ENCODE measurements around the gene PLCB1. TPM values are rescaled to one million over a fixed set of nuclear protein-coding genes. Genes with fewer than 3 reads are reported as not detected.
"Not testable (repeated sequence)": the region's sequence is repeated elsewhere in the genome, so short reads cannot be mapped to it uniquely, and the experiment has no call there.

PLCB1 gene
- total and polyA plus RNA-seq, 3 experiments from 2014 or later = 8.5 to 9.9 (median 8.8) TPM

GRCh38 chr20:8808202-8808535 lies 676.1 kb downstream of the PLCB1 start:
- no peaks in the 10 kb centered on the region for H3K9me3 Mint-ChIP-seq

GRCh38 chr20:8809107-8809953 lies 677.3 kb downstream of the PLCB1 start:
- Histone ChIP-seq H3K27me3 (ENCODE audit: insufficient read depth, low read length, poor library complexity, severe bottlenecking) (no peaks in the 10 kb centered on the region), H3K9me3 (ENCODE audit: low read length) (no peaks in the 10 kb centered on the region), H3K36me3 (ENCODE audit: insufficient read depth, low read length) (no peaks in the 10 kb centered on the region), H3K4me1 (ENCODE audit: insufficient read depth, low read length) (no peaks in the 10 kb centered on the region), H3K4me3 (ENCODE audit: low read length) (no peak overlapping the region), H3K27ac (ENCODE audit: low read depth, low read length) (no peak overlapping the region)
- CTCF ChIA-PET = no interaction called here
- no peaks in the 10 kb centered on the region for H3K9me3 Mint-ChIP-seq
- H3K4me1 Mint-ChIP-seq = no peaks in the 10 kb centered on the region
- POLR2A ChIA-PET = no interaction called here
- no peak overlapping the region for H3K27ac Mint-ChIP-seq
- no peak overlapping the region for H3K4me3 Mint-ChIP-seq
- DNase-seq = no peak
- peaks cover 4 to 6% (median 4%) of the 10 kb centered on the region in 3 donors for H3K36me3 Mint-ChIP-seq
- no peaks in the 10 kb centered on the region for H3K27me3 Mint-ChIP-seq

More at GRCh38 chr20:8808202-8808535, 676.1 kb downstream of the PLCB1 start:
- peaks cover 4 to 14% (median 4%) of the 10 kb centered on the region in 3 donors for H3K36me3 Mint-ChIP-seq
- no peaks in the 10 kb centered on the region for H3K4me1 Mint-ChIP-seq
- ChIA-PET CTCF (interaction anchor here (0.8 kb wide), 1 partner anchor 10 kb away, joined by 3 read pairs; no protein-coding TSS in a partner anchor), POLR2A (no interaction called here)
- Histone ChIP-seq H3K4me1 (ENCODE audit: insufficient read depth, low read length) (no peaks in the 10 kb centered on the region), H3K36me3 (ENCODE audit: insufficient read depth, low read length) (no peaks in the 10 kb centered on the region), H3K9me3 (ENCODE audit: low read length) (no peaks in the 10 kb centered on the region), H3K4me3 (ENCODE audit: low read length) (no peak overlapping the region), H3K27ac (ENCODE audit: low read depth, low read length) (no peak overlapping the region), H3K27me3 (ENCODE audit: insufficient read depth, low read length, poor library complexity, severe bottlenecking) (no peaks in the 10 kb centered on the region)
- no peak overlapping the region for H3K27ac Mint-ChIP-seq
- no peak overlapping the region for H3K4me3 Mint-ChIP-seq
- no peaks in the 10 kb centered on the region for H3K27me3 Mint-ChIP-seq
- DNase-seq = no peak

GRCh38 chr20:8811801-8812594 lies 679.9 kb downstream of the PLCB1 start:
- ChIA-PET CTCF (no interaction called here), POLR2A (no interaction called here)
- Histone ChIP-seq H3K9me3 (ENCODE audit: low read length) (no peaks in the 10 kb centered on the region), H3K36me3 (ENCODE audit: insufficient read depth, low read length) (no peaks in the 10 kb centered on the region), H3K4me1 (ENCODE audit: insufficient read depth, low read length) (no peaks in the 10 kb centered on the region), H3K27ac (ENCODE audit: low read depth, low read length) (no peak overlapping the region), H3K27me3 (ENCODE audit: insufficient read depth, low read length, poor library complexity, severe bottlenecking) (no peaks in the 10 kb centered on the region), H3K4me3 (ENCODE audit: low read length) (no peak overlapping the region)
- Mint-ChIP-seq H3K9me3 (peaks cover 0 to 2% (median 0%) of the 10 kb centered on the region in 5 donors), H3K4me1 (no peaks in the 10 kb centered on the region), H3K36me3 (peaks cover 0 to 2% (median 1%) of the 10 kb centered on the region in 3 donors), H3K27me3 (no peaks in the 10 kb centered on the region), H3K4me3 (no peak overlapping the region), H3K27ac (no peak overlapping the region)
- DNase-seq = no peak

GRCh38 chr20:8812817-8813216 lies 680.8 kb downstream of the PLCB1 start:
- Histone ChIP-seq H3K4me3 (ENCODE audit: low read length) (no peak overlapping the region), H3K27ac (ENCODE audit: low read depth, low read length) (no peak overlapping the region), H3K27me3 (ENCODE audit: insufficient read depth, low read length, poor library complexity, severe bottlenecking) (no peaks in the 10 kb centered on the region), H3K4me1 (ENCODE audit: insufficient read depth, low read length) (no peaks in the 10 kb centered on the region), H3K9me3 (ENCODE audit: low read length) (no peaks in the 10 kb centered on the region), H3K36me3 (ENCODE audit: insufficient read depth, low read length) (no peaks in the 10 kb centered on the region)
- no peak overlapping the region for H3K4me3 Mint-ChIP-seq
- peaks cover 0 to 2% (median 1%) of the 10 kb centered on the region in 3 donors for H3K36me3 Mint-ChIP-seq
- no peaks in the 10 kb centered on the region for H3K27me3 Mint-ChIP-seq
- H3K9me3 Mint-ChIP-seq = peaks cover 0 to 2% (median 0%) of the 10 kb centered on the region in 5 donors
- POLR2A ChIA-PET = no interaction called here
- H3K4me1 Mint-ChIP-seq = no peaks in the 10 kb centered on the region
- DNase-seq = no peak
- CTCF ChIA-PET = no interaction called here
- H3K27ac Mint-ChIP-seq = no peak overlapping the region

- Mint-ChIP-seq H3K36me3 (peaks cover 0 to 4% (median 1%) of the 10 kb centered on the region in 3 donors), H3K27ac (no peak overlapping the region), H3K4me3 (no peak overlapping the region), H3K9me3 (peaks cover 0 to 2% (median 0%) of the 10 kb centered on the region in 5 donors), H3K27me3 (no peaks in the 10 kb centered on the region), H3K4me1 (no peaks in the 10 kb centered on the region)
- no peaks in the 10 kb centered on the region for H3K9me3 ChIP-seq (ENCODE audit: low read length)
- no peaks in the 10 kb centered on the region for H3K27me3 ChIP-seq (ENCODE audit: insufficient read depth, low read length, poor library complexity, severe bottlenecking)
- no peaks in the 10 kb centered on the region for H3K36me3 ChIP-seq (ENCODE audit: insufficient read depth, low read length)
- H3K4me3 ChIP-seq (ENCODE audit: low read length) = no peak overlapping the region
- CTCF ChIA-PET = no interaction called here
- DNase-seq = no peak
- H3K27ac ChIP-seq (ENCODE audit: low read depth, low read length) = no peak overlapping the region
- H3K4me1 ChIP-seq (ENCODE audit: insufficient read depth, low read length) = no peaks in the 10 kb centered on the region
- POLR2A ChIA-PET = no interaction called here
Measured at GRCh38 chr20:8815208-8815607, 683.1 kb downstream of the PLCB1 start.

- ChIA-PET CTCF (no interaction called here), POLR2A (no interaction called here)
- DNase-seq = no peak
- Histone ChIP-seq H3K4me3 (ENCODE audit: low read length) (no peak overlapping the region), H3K27me3 (ENCODE audit: insufficient read depth, low read length, poor library complexity, severe bottlenecking) (no peaks in the 10 kb centered on the region), H3K9me3 (ENCODE audit: low read length) (no peaks in the 10 kb centered on the region), H3K36me3 (ENCODE audit: insufficient read depth, low read length) (no peaks in the 10 kb centered on the region), H3K27ac (ENCODE audit: low read depth, low read length) (no peak overlapping the region), H3K4me1 (ENCODE audit: insufficient read depth, low read length) (no peaks in the 10 kb centered on the region)
- Mint-ChIP-seq H3K9me3 (no peaks in the 10 kb centered on the region), H3K4me3 (no peak overlapping the region), H3K4me1 (no peaks in the 10 kb centered on the region), H3K27ac (no peak overlapping the region), H3K36me3 (peaks cover 0 to 5% (median 4%) of the 10 kb centered on the region in 3 donors), H3K27me3 (peaks cover 0 to 2% of the 10 kb centered on the region in 2 donors)
Measured at GRCh38 chr20:8829256-8829655, 697.2 kb downstream of the PLCB1 start.

- H3K27ac Mint-ChIP-seq; H3K36me3 ChIP-seq (ENCODE audit: insufficient read depth, low read length); H3K9me3 ChIP-seq (ENCODE audit: low read length); POLR2A ChIA-PET; H3K36me3 Mint-ChIP-seq; H3K4me3 Mint-ChIP-seq; H3K27me3 ChIP-seq (ENCODE audit: insufficient read depth, low read length, poor library complexity, severe bottlenecking); H3K9me3 Mint-ChIP-seq; H3K4me3 ChIP-seq (ENCODE audit: low read length); DNase-seq; CTCF ChIA-PET; H3K4me1 Mint-ChIP-seq; H3K27ac ChIP-seq (ENCODE audit: low read depth, low read length); H3K4me1 ChIP-seq (ENCODE audit: insufficient read depth, low read length); H3K27me3 Mint-ChIP-seq: not testable (repeated sequence)
Measured at GRCh38 chr20:8834294-8834693, 702.2 kb downstream of the PLCB1 start.

GRCh38 chr20:8834851-8835250 lies 702.8 kb downstream of the PLCB1 start:
- no peaks in the 10 kb centered on the region for H3K4me1 Mint-ChIP-seq
- H3K27me3 Mint-ChIP-seq = no peaks in the 10 kb centered on the region
- H3K4me3 Mint-ChIP-seq = no peak overlapping the region
- H3K9me3 Mint-ChIP-seq = no peaks in the 10 kb centered on the region
- no peaks in the 10 kb centered on the region for H3K9me3 ChIP-seq (ENCODE audit: low read length)
- ChIA-PET POLR2A (no interaction called here), CTCF (no interaction called here)
- H3K36me3 ChIP-seq (ENCODE audit: insufficient read depth, low read length) = no peaks in the 10 kb centered on the region
- no peak overlapping the region for H3K4me3 ChIP-seq (ENCODE audit: low read length)
- H3K4me1 ChIP-seq (ENCODE audit: insufficient read depth, low read length) = no peaks in the 10 kb centered on the region
- no peak for DNase-seq
- no peak overlapping the region for H3K27ac Mint-ChIP-seq
- no peak overlapping the region for H3K27ac ChIP-seq (ENCODE audit: low read depth, low read length)
- no peaks in the 10 kb centered on the region for H3K27me3 ChIP-seq (ENCODE audit: insufficient read depth, low read length, poor library complexity, severe bottlenecking)
- peaks cover 0 to 10% (median 3%) of the 10 kb centered on the region in 3 donors for H3K36me3 Mint-ChIP-seq
